ENCODE measurements around the gene PRUNE1.

PRUNE1 gene, protein sequence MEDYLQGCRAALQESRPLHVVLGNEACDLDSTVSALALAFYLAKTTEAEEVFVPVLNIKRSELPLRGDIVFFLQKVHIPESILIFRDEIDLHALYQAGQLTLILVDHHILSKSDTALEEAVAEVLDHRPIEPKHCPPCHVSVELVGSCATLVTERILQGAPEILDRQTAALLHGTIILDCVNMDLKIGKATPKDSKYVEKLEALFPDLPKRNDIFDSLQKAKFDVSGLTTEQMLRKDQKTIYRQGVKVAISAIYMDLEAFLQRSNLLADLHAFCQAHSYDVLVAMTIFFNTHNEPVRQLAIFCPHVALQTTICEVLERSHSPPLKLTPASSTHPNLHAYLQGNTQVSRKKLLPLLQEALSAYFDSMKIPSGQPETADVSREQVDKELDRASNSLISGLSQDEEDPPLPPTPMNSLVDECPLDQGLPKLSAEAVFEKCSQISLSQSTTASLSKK

DNA sequence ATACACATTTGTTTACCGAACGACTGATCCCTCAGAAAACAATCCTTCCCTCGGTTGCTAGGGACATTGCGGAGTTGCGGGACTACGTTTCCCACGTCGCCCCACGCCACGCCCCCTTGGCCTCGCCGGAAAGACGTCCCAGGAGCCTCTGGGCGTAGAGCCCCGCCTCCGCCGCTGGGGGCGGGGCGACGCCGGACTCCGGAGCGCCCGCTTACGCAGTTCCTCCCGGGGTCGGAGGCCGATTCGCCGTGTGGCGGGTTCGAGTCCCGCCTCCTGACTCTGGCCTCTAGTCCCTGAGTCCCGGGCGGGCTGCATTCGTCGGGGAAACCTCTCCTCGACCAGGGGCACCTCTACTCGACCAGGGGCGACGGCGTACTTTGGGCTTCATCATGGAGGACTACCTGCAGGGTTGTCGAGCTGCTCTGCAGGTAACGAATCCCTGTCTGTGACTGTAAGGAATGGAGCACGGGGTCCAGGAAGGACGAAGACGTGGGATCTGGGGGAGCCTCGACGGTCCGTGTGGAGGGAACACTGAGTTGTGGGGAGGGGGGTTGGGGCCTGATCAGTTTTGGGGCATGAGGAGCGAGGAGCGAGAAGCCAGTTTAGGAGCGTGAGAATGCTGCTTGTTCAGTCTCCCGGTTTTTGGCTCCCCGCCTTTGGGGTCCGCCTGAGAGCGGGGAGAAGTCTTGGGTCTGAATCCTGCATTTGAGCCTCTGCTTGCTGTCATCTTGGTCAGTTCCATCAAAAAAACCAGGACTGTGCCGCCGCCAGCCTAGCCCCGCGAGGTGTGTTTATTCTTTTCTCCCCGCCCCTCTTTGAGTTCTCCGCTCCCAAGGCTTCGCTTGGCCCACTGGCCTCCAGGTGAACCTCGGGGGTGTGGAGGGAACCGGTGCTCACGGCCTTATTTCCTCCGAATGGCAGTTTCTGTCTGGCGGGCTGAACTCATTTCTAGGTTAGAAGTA is at the start of gene PRUNE1:
PRUNE1 (plus strand) TSS at position 206 of the 962 bp plus-strand sequence; CDS start at position 390, 184 bp downstream.
- DNase-seq (ENCODE audit: low spot score) = peak; percentile 97

DNA sequence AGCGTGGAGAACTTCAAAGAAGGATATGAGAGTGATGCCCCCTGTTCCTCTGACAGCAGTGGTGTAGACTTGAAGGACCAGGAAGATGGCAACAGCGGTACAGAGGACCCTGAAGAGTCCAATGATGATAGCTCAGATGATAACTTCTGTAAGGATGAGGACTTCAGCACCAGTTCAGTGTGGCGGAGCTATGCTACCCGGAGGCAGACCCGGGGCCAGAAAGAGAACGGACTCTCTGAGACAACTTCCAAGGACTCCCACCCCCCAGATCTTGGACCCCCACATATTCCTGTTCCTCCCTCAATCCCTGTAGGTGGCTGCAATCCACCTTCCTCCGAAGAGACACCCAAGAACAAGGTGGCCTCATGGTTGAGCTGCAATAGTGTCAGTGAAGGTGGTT is 47.6 kb upstream of the PRUNE1 start:
- DNase-seq (ENCODE audit: low spot score) = no peak

GRCh38 chr1:150961756-150962155 is 46.5 kb upstream of the PRUNE1 start:
- no peak for DNase-seq (ENCODE audit: low spot score)

DNA sequence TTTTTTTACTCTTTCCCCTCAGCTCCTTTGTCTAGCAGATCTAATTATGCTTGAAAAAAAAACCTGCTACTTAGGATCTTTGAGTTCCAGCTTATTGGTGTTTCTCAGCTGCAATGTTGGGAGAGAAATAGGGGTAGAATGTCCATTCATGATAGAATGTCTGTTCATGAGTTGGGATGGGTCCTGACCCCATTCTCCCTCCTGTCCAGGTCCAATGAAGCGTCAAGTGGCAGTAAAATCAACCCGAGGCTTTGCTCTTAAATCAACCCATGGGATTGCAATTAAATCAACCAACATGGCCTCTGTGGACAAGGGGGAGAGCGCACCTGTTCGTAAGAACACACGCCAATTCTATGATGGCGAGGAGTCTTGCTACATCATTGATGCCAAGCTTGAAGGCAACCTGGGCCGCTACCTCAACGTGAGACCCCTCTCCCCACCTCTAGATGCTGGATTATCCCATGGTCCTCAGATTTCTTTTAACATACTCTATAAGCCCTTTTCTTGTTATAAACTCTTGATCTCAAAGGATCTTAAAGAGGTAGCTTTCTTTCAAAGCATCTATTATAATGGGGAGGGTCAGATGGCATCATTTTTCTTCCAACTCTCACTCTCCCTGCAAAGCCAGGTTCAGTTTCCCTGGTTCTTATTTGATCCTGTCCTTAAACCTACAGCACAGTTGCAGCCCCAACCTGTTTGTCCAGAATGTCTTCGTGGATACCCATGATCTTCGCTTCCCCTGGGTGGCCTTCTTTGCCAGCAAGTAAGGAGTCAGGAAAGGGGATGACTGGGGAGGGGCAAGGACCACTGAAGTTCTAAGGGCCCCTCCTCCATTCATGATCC is 44.7 kb upstream of the PRUNE1 start:
- DNase-seq (ENCODE audit: low spot score) = no peak

DNA sequence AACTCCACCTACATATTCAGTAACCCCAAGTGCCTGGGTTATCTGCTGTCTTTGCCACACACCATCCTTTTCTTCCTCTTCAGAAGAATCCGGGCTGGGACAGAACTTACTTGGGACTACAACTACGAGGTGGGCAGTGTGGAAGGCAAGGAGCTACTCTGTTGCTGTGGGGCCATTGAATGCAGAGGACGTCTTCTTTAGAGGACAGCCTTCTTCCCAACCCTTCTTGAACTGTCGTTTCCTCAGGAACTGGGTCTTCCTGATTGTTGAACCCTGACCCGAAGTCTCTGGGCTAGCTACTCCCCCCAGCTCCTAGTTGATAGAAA is 44.1 kb upstream of the PRUNE1 start:
- no peak for DNase-seq (ENCODE audit: low spot score)

DNA sequence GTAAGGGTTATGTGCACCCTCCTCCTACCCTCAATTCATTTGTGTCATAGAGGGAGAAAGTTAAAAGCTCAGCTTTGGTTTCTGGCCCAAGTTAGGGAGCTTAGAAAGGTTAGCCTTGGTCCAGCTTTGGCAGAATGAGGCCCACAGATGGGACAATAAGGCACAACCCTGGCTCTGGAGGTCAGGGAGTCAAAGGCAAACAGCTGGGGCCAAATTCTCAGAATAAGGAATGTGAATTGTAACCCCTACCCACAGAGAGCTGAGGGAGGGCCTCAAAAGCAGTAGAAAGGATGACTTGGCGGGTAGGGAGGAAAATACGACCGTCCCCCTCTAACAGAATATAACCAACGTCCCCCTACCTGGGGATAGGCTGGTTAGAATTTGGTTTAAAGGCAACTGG is 42.6 kb upstream of the PRUNE1 start:
- no peak for DNase-seq (ENCODE audit: low spot score)

DNA sequence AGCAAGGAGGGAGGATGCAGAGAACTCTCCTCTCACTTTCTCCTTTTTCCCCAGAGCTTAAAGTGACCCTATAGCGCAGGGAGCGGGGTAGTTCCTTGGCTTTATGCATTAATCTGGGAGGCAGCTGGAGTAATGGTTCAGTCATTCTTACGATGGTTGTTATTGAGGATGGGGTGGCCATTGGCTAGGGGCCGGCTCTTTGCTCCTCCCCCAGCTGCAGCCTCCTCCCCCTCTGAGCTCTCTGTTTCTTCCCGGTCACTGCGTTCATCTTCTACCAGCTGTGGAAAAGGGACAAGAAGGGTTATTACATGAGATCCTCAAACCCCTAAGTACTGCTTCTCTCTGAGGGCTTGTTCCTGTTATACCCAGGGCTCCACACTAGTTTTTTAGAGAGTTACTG is 42.2 kb upstream of the PRUNE1 start:
- DNase-seq (ENCODE audit: low spot score) = no peak

GRCh38 chr1:150967936-150968335 is 40.3 kb upstream of the PRUNE1 start:
- no peak for DNase-seq (ENCODE audit: low spot score)

GRCh38 chr1:150968491-150968890 is 39.8 kb upstream of the PRUNE1 start:
- DNase-seq (ENCODE audit: low spot score) = no peak

GRCh38 chr1:150969626-150970025 is 38.6 kb upstream of the PRUNE1 start:
- no peak for DNase-seq (ENCODE audit: low spot score)

DNA sequence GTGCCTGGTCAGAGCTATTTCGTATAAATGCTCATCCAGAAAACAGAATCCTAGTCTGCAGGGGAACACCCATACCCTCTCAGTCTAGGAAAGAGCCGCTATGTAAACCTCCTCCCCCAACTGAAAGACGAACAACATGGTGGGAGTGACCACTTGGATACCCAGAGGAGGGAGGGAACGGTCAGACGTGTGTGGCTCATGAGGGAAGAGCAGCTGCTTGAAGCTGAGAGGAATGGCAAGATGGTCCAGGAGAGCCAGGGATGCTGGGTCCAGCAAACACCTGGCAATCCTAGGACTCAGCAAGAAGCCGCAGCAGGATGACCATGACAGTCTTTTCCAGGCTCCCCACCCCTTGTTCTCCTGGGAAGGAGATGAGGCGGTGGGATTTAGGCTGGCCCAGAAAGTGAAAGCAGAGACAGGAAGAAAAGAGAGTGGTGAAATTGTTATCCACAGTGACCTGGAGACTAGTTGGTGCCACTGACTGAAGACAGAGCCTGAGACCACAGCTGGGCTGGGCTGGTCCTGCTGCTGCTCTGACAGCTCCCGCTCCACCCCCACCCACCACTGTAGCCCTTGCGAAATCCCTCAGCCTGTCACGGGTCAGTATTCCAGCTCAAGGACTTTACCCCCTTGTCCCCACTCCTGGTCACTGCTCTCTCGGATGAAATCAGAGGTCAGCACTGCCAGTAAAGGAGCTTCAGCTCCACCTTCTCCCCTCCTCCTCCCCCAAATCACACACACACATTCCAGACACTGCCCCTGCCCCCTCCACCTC is 37.3 kb upstream of the PRUNE1 start:
- no peak for DNase-seq (ENCODE audit: low spot score)

GRCh38 chr1:150971583-150972416 is 36.4 kb upstream of the PRUNE1 start:
- no peak for DNase-seq (ENCODE audit: low spot score)

GRCh38 chr1:150972417-150972940 is 35.8 kb upstream of the PRUNE1 start:
- no peak for DNase-seq (ENCODE audit: low spot score)

GRCh38 chr1:150973258-150973835 is 34.9 kb upstream of the PRUNE1 start:
- no peak for DNase-seq (ENCODE audit: low spot score)

DNA sequence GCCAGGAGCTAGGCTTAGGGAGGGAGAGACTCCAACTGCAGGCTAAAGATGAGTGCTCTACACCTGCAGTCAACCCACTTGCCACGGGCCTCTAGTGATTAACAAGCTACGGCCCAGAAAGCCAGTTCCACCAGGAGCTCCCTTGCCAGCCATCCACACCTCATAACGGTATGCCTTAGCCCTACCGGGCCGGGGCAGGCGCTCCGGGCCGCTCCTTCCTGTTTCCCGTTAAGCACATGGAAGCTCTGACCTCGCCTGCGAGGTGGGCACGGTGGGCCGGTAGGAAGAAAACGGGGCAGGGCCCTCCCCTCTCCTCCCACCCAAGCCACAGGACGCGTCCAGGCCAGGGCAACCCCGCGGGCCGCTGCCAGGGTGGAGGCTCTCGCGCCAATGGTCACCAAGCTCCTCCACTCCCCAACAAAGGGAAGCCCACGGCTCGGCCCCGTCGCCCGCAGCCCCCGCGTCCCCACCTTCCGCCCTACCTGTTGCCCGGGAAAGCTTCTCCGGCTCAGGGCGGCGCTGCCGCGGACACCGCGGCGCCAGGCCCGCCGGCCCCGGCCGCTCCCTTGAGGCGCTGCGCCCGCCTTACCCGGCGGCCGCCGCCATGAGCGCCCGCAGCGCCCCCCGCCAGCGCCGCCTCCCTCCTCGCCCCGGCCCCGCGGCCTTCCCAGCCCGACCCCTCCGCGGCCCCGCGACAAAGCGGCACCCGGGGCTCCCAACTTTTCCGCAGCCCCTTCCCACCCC is 34.2 kb upstream of the PRUNE1 start:
- DNase-seq (ENCODE audit: low spot score) = peak; percentile 52

GRCh38 chr1:150974580-150975478 is 33.4 kb upstream of the PRUNE1 start, which contains the start of gene CERS2:
Gene CERS2, minus strand, starts transcription at chr1:150974835. Its CDS starts 5,745 bp downstream, at chr1:150969090.
- DNase-seq (ENCODE audit: low spot score) = peak; percentile 70

DNA sequence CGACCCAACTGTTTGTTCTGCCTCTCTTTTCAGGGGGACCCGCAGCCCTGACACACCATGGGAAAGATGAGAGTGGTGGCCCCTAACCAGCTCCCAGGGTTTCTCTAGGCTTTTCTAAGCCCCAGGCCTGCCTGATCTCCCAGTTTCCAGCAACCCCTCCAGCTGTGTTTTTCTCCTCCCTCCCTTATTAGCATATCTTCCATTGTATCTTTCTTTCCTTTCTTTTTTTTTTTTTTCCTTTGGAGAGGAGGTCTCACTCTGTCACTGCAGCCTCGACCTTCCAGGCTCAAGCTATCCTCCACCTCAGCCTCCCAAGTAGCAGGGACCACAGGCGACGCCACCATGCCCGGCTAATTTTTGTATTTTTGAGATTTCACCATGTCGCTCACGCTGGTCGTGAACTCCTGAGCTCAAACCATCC is 31.8 kb upstream of the PRUNE1 start:
- DNase-seq (ENCODE audit: low spot score) = no peak
